K562 (cell line): Measurements from ENCODE around the gene ANO7. TPM values are rescaled to one million over a fixed set of nuclear protein-coding genes. Genes with fewer than 3 reads are reported as not detected.

Experiments used
- ATAC-seq: fragments of 200-7000 bp; cut with Tn5 transposase; 3 replicates; pipeline ENCODE4 v1.9.1; 2020; ENCODE audit warnings: moderate library complexity
- BruUV-seq: library from RNA; stranded (reverse); fragments of 400-500 nt; replicated peaks from 2 replicates; lab custom pipeline; 2021; lab: Mats Ljungman, UMichigan
- CTCF ChIA-PET: fragments of 300-600 bp; formaldehyde crosslinking; extraction: SDS; loops from one replicate; lab custom pipeline; 2021; ENCODE audit warnings: low intra/inter-chr PET ratio; lab: Yijun Ruan, JAX
- POLR2A ChIA-PET: fragments of 300-600, 350-650 bp; sonication (Branson Sonifier 250); formaldehyde crosslinking; extraction: SDS; loops from one replicate; lab custom pipeline; 2021; ENCODE audit warnings: antibody characterized with exemption, inconsistent platforms; lab: Yijun Ruan, JAX
- DNase-seq, 4 experiments: peaks; one replicate each; pipeline versions ENCODE4 v3.0.0 to v3.0.0-alpha.2; 2011 to 2018; ENCODE audit warnings: low spot score in 3 of 4, mixed read lengths in 3 of 4; ENCODE audit errors: extremely low read depth in 1 of 4
- FAIRE-seq: peaks from 2 replicates; lab custom pipeline; 2011; peaks lifted over from hg19 to GRCh38; lab: Jason Lieb, UNC
- H2AFZ ChIP-seq: 2 replicates; pipeline ENCODE4 v1.6.0; 2011; ENCODE audit warnings: low read depth, low read length, control low read depth, inconsistent platforms
- H3K27ac ChIP-seq: fragments of 200-600 bp; 3 replicates; pipeline ENCODE4 v1.8.0; 2011; ENCODE audit warnings: low read depth, mild to moderate bottlenecking, control low read depth, inconsistent platforms, low read length, moderate library complexity, mixed read lengths; ENCODE audit errors: extremely low read depth
- H3K27me3 ChIP-seq, 2 experiments: fragments of 300-600 bp in 1 of 2; 2 replicates in 1 of 2; 3 replicates in 1 of 2; pipeline versions ENCODE4 v1.6.0 to v1.8.0; 2011; ENCODE audit warnings: inconsistent platforms in 2 of 2, low read length in 2 of 2, mild to moderate bottlenecking in 1 of 2, mixed read lengths in 1 of 2, moderate library complexity in 1 of 2; ENCODE audit not compliant: control insufficient read depth in 2 of 2, insufficient read depth in 2 of 2
- H3K36me3 ChIP-seq: fragments of 300-600 bp; 3 replicates; pipeline ENCODE4 v1.8.0; 2011; ENCODE audit warnings: mild to moderate bottlenecking, low read length, inconsistent platforms; ENCODE audit not compliant: control insufficient read depth, insufficient read depth
- H3K4me1 ChIP-seq, 2 experiments: fragments of 200-600 bp in 1 of 2; replicated peaks in 1 of 2; 2 replicates in 1 of 2; 3 replicates in 1 of 2; pipeline versions ENCODE4 v1.5.1 to v1.8.0; 2011; ENCODE audit warnings: inconsistent platforms in 2 of 2, low read length in 2 of 2, mild to moderate bottlenecking in 1 of 2, mixed read lengths in 1 of 2, moderate library complexity in 1 of 2; ENCODE audit not compliant: control insufficient read depth in 2 of 2, insufficient read depth in 2 of 2
- H3K4me2 ChIP-seq: 2 replicates; pipeline ENCODE4 v1.6.1; 2011; ENCODE audit warnings: low read length, control low read depth, inconsistent platforms, mixed read lengths; ENCODE audit not compliant: insufficient read depth
- H3K4me3 ChIP-seq: fragments of 200-600 bp; sonication (generic), shearing (Covaris generic); 2 replicates; pipeline ENCODE4 v1.5.1; 2016; ENCODE audit warnings: control low read depth, inconsistent platforms
- H3K79me2 ChIP-seq: fragments of 200-600 bp; 3 replicates; pipeline ENCODE4 v1.8.0; 2011; ENCODE audit warnings: low read length, inconsistent platforms; ENCODE audit not compliant: control insufficient read depth, insufficient read depth
- H3K9ac ChIP-seq, 2 experiments: 2 replicates each; pipeline versions ENCODE4 v1.6.0 to v1.6.1; 2011; ENCODE audit warnings: low read depth in 2 of 2, low read length in 2 of 2, control low read depth in 1 of 2, inconsistent platforms in 1 of 2, mild to moderate bottlenecking in 1 of 2, mixed read lengths in 1 of 2; ENCODE audit not compliant: insufficient read depth in 1 of 2
- H3K9me1 ChIP-seq: one replicate; pipeline ENCODE4 v1.6.0; 2011; ENCODE audit warnings: inconsistent platforms, mild to moderate bottlenecking, low read length, moderate library complexity; ENCODE audit not compliant: control insufficient read depth, insufficient read depth
- H3K9me3 ChIP-seq: replicated peaks from 2 replicates; pipeline ENCODE4 v1.5.1; 2011; ENCODE audit warnings: low read depth, low read length, inconsistent platforms; ENCODE audit not compliant: control insufficient read depth, insufficient read depth
- H4K20me1 ChIP-seq: replicated peaks from 2 replicates; pipeline ENCODE4 v1.6.1; 2011; ENCODE audit warnings: low read length, inconsistent platforms, mixed read lengths; ENCODE audit not compliant: control insufficient read depth, insufficient read depth
- ADNP ChIP-seq: fragments of 200-800 bp; sonication (Bioruptor generic); IDR thresholded peaks from 2 replicates; pipeline ENCODE4 v1.6.1; 2016; ENCODE audit warnings: missing genetic modification characterization, missing compliant biosample characterization
- BCL6 ChIP-seq: fragments of 250-450 bp; sonication (Bioruptor Pico); IDR thresholded peaks from 2 replicates; pipeline ENCODE4 v1.4.0; 2020
- CC2D1A ChIP-seq: fragments of 450-650 bp; IDR thresholded peaks from 2 replicates; pipeline ENCODE4 v1.6.1; 2017; ENCODE audit warnings: mild to moderate bottlenecking
- KAT2B ChIP-seq: IDR thresholded peaks from one replicate; pipeline ENCODE4 v1.6.1; 2012; ENCODE audit warnings: low read depth, mild to moderate bottlenecking, control low read depth, inconsistent platforms, low read length, moderate library complexity
- KLF10 ChIP-seq: fragments of 250-450 bp; sonication (Bioruptor Pico); IDR thresholded peaks from 2 replicates; pipeline ENCODE4 v1.6.1; 2021; ENCODE audit warnings: matching md5 sums
- KLF6 ChIP-seq: fragments of 250-450 bp; sonication (Bioruptor Pico); IDR thresholded peaks from 2 replicates; pipeline ENCODE4 v1.4.0; 2020; ENCODE audit warnings: mild to moderate bottlenecking, moderate library complexity, borderline replicate concordance
- LARP7 ChIP-seq: fragments of 450-650 bp; IDR thresholded peaks from 2 replicates; pipeline ENCODE4 v1.6.1; 2016
- SRSF1 ChIP-seq: fragments of 200-400 bp; formaldehyde crosslinking; IDR thresholded peaks from 2 replicates; pipeline ENCODE4 v1.6.1; 2017; ENCODE audit warnings: mild to moderate bottlenecking, low read depth, low read length, moderate library complexity
- TSHZ1 ChIP-seq: fragments of 250-450 bp; sonication (Bioruptor Pico); IDR thresholded peaks from 2 replicates; pipeline ENCODE4 v1.4.0; 2020; ENCODE audit warnings: mild to moderate bottlenecking, moderate library complexity
- ZBTB12 ChIP-seq: fragments of 250-450 bp; sonication (Bioruptor Pico); IDR thresholded peaks from 2 replicates; pipeline ENCODE4 v1.4.0; 2020
- ZFP36 ChIP-seq: fragments of 150-350 bp; IDR thresholded peaks from 2 replicates; pipeline ENCODE4 v1.6.1; 2018; ENCODE audit warnings: low read length, low read depth; ENCODE audit not compliant: partially characterized antibody
- ZNF436 ChIP-seq: fragments of 250-450, 450-650 bp; sonication (Bioruptor Pico); formaldehyde crosslinking; IDR thresholded peaks from 2 replicates; pipeline ENCODE4 v1.7.0; 2020; ENCODE audit warnings: mild to moderate bottlenecking
- ZNF444 ChIP-seq: fragments of 250-450 bp; sonication (Bioruptor Pico); IDR thresholded peaks from 2 replicates; pipeline ENCODE4 v1.4.0; 2020; ENCODE audit warnings: mild to moderate bottlenecking, moderate library complexity
- WGBS: fragments of 100-300 bp; shearing (Covaris generic); methylation state at CpG from one replicate; pipeline ENCODE4 v1.1.6; 2016; ENCODE audit warnings: low coverage, mixed read lengths; ENCODE audit not compliant: insufficient coverage; ENCODE audit errors: missing lambda C conversion rate; 5-methylcytosine and 5-hydroxymethylcytosine counted together
- in situ Hi-C: fragments of 300-500 bp; cut with MboI; formaldehyde crosslinking; loops from 4 replicates; pipeline ENCODE4 v1.15.0; 2018; ENCODE audit warnings: inconsistent platforms, mixed read lengths
- intact Hi-C: fragments of 100-400 bp; cut with micrococcal nuclease; formaldehyde crosslinking; loops from 2 replicates; pipeline ENCODE4 v1.14.2; 2022
- polyA plus RNA-seq, 8 experiments: library from polyadenylated mRNA; depleted of rRNA in 4 of 8; stranded (reverse) in 5 of 8; unstranded in 3 of 8; fragments of >200 nt; fragmentation: Nextera tagmentation in 2 of 8; fragmentation: Illumina TruSeq in 1 of 8; extraction: Ambion mirVana in 2 of 8; extraction: Trizol in 1 of 8; gene quantifications; 2 replicates each; pipeline versions ENCODE4 v1.2.1 to v1.2.3, GENCODE V29; 2011 to 2014; ENCODE audit warnings: inconsistent platforms in 1 of 8, missing spikeins in 1 of 8
- total RNA-seq, 7 experiments: library from RNA; depleted of rRNA in 6 of 7; stranded (reverse); fragments of >200 nt in 6 of 7; fragmentation: Illumina TruSeq in 2 of 7; extraction: Trizol in 2 of 7; gene quantifications; 2 replicates each; pipeline versions ENCODE4 v1.2.1 to v1.2.3, GENCODE V29; 2011 to 2021; ENCODE audit warnings: low replicate concordance in 1 of 7
- TF ChIP-seq, protein P1 (sequence below), 2 experiments: fragments of 200-800 bp in 1 of 2; sonication (Bioruptor generic) in 1 of 2; sonication (generic) in 1 of 2; formaldehyde crosslinking in 1 of 2; IDR thresholded peaks in 1 of 2; conservative IDR thresholded peaks in 1 of 2; 2 replicates each; pipeline versions ENCODE4 v1.5.0 to v1.6.1; 2016 to 2020; ENCODE audit warnings: missing compliant biosample characterization in 1 of 2, missing genetic modification characterization in 1 of 2, missing genetic modification reagents in 1 of 2

Gene ANO7
- total and polyA plus RNA-seq, 9 of the 15 experiments (the other 6 are each of a cell fraction or from before 2014, with no cell fraction given) = 0.28 to 5.1 (median 1.1) TPM

DNA sequence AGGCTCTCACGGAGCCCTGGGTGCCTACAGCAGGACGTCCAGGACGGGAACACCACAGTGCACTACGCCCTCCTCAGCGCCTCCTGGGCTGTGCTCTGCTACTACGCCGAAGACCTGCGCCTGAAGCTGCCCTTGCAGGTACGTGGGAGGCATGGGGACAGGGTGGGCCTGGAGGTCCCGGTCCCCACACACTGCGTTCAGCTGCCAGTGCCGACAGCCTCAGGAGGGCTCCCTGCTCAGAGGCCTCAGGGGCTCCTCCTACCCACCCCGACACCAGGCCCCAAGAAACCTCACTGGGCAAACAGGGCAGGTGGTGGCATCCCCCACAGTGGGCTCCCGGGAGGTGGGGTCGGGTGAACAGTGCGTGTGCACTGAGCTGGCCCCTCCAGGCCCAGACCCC, 10.8 kb downstream of the ANO7 start:
- peaks cover 0 to 39% of the 10 kb centered on the region in 2 experiments; a peak in 3 of 5 replicates for H3K4me1 ChIP-seq
- intact Hi-C loops (no loop called here), in situ Hi-C loops (no loop called here)
- peaks cover 0 to 15% of the 10 kb centered on the region in 2 experiments; a peak in 2 of 5 replicates for H3K27me3 ChIP-seq
- H3K27ac ChIP-seq = no peak overlapping the region
- FAIRE-seq (no peak), DNase-seq (no peak), ATAC-seq (peak; percentile 36; the same call in 2 of the 3 replicates)
- H3K79me2 ChIP-seq = no peaks in the 10 kb centered on the region
- POLR2A ChIA-PET = no interaction called here
- no peak overlapping the region for H3K4me2 ChIP-seq
- TF ChIP-seq CC2D1A (no peak), KAT2B (no peak), ZNF444 (CRISPR knock-in tag) (no peak), LARP7 (no peak), ZFP36 (no peak), SRSF1 (no peak), KLF10 (no peak), KLF6 (CRISPR knock-in tag) (no peak), TSHZ1 (CRISPR knock-in tag) (no peak), ZBTB12 (CRISPR knock-in tag) (no peak), ZNF436 (CRISPR knock-in tag) (no peak), ADNP (tag) (no peak), BCL6 (no peak)
- TF ChIP-seq, protein P1, sequence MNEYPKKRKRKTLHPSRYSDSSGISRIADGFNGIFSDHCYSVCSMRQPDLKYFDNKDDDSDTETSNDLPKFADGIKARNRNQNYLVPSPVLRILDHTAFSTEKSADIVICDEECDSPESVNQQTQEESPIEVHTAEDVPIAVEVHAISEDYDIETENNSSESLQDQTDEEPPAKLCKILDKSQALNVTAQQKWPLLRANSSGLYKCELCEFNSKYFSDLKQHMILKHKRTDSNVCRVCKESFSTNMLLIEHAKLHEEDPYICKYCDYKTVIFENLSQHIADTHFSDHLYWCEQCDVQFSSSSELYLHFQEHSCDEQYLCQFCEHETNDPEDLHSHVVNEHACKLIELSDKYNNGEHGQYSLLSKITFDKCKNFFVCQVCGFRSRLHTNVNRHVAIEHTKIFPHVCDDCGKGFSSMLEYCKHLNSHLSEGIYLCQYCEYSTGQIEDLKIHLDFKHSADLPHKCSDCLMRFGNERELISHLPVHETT (CRISPR knock-in tag; conservative IDR thresholded peaks at IDR 0.05 in 1 of 2, IDR thresholded peaks at IDR 0.05 in 1 of 2) = no peak
- TF ChIP-seq, all 486 proteins: peak for 0
- no TSS peak for BruUV-seq
- Histone ChIP-seq H3K9me3 (no peaks in the 10 kb centered on the region), H3K36me3 (no peaks in the 10 kb centered on the region), H3K9ac (peak overlapping the region in 1 of 2 experiments; percentile 17; a peak in 1 of 4 replicates), H3K4me3 (no peak overlapping the region), H3K9me1 (no peaks in the 10 kb centered on the region), H4K20me1 (no peaks in the 10 kb centered on the region), H2AFZ (no peak overlapping the region)
- CTCF ChIA-PET = no interaction called here
- 11% methylated on average over 10 of the region's 16 CpGs for WGBS
